Effector memory CD4-positive, alpha-beta T cell (primary cell): ENCODE results near the gene CAMSAP1.

Experiments used
- DNase-seq, 3 donors: peaks; one replicate each; pipeline ENCODE4 v3.0.0-alpha.2; 2020
- H3K27ac ChIP-seq: 2 replicates; pipeline ENCODE4 v1.7.0; 2013; ENCODE audit warnings: mild to moderate bottlenecking, low read length, moderate library complexity; ENCODE audit not compliant: insufficient read depth, poor library complexity, severe bottlenecking
- H3K27me3 ChIP-seq: replicated peaks from 2 replicates; pipeline ENCODE4 v1.7.0; 2013; ENCODE audit warnings: mild to moderate bottlenecking, low read length; ENCODE audit not compliant: insufficient read depth, control insufficient read depth, poor library complexity, severe bottlenecking
- H3K36me3 ChIP-seq: 2 replicates; pipeline ENCODE4 v1.7.0; 2013; ENCODE audit warnings: mild to moderate bottlenecking, low read length, moderate library complexity; ENCODE audit not compliant: control insufficient read depth, insufficient read depth
- H3K4me1 ChIP-seq: 2 replicates; pipeline ENCODE4 v1.7.0; 2013; ENCODE audit warnings: low read length, mild to moderate bottlenecking; ENCODE audit not compliant: control insufficient read depth, insufficient read depth, poor library complexity, severe bottlenecking
- H3K4me3 ChIP-seq: 2 replicates; pipeline ENCODE4 v1.7.0; 2013; ENCODE audit warnings: low read length, low read depth, mild to moderate bottlenecking; ENCODE audit not compliant: insufficient read depth, poor library complexity, severe bottlenecking
- H3K9me3 ChIP-seq: 2 replicates; pipeline ENCODE4 v1.7.0; 2013; ENCODE audit warnings: mild to moderate bottlenecking, low read length, moderate library complexity; ENCODE audit not compliant: control insufficient read depth

The CAMSAP1 gene

GRCh38 chr9:135770771-135771170 lies 136.6 kb downstream of the CAMSAP1 start:
- Histone ChIP-seq H3K4me3 (no peak overlapping the region), H3K27ac (no peak overlapping the region), H3K27me3 (no peaks in the 10 kb centered on the region), H3K36me3 (no peaks in the 10 kb centered on the region), H3K4me1 (no peaks in the 10 kb centered on the region), H3K9me3 (no peaks in the 10 kb centered on the region)
- no peak for DNase-seq

GRCh38 chr9:135770203-135770535 lies 137.2 kb downstream of the CAMSAP1 start:
- no peak for DNase-seq
- no peaks in the 10 kb centered on the region for H3K9me3 ChIP-seq

GRCh38 chr9:135769489-135770202 lies 137.7 kb downstream of the CAMSAP1 start:
- Histone ChIP-seq H3K27ac (no peak overlapping the region), H3K36me3 (no peaks in the 10 kb centered on the region), H3K4me1 (no peaks in the 10 kb centered on the region), H3K9me3 (no peaks in the 10 kb centered on the region), H3K27me3 (no peaks in the 10 kb centered on the region), H3K4me3 (no peak overlapping the region)
- DNase-seq = no peak

More at GRCh38 chr9:135770203-135770535, 137.2 kb downstream of the CAMSAP1 start:
- Histone ChIP-seq H3K4me1 (no peaks in the 10 kb centered on the region), H3K36me3 (no peaks in the 10 kb centered on the region), H3K4me3 (no peak overlapping the region), H3K27me3 (no peaks in the 10 kb centered on the region), H3K27ac (no peak overlapping the region)

- H3K4me3 ChIP-seq = no peak overlapping the region
- H3K9me3 ChIP-seq = no peaks in the 10 kb centered on the region
- H3K4me1 ChIP-seq = no peaks in the 10 kb centered on the region
- H3K27ac ChIP-seq = no peak overlapping the region
- H3K36me3 ChIP-seq = no peaks in the 10 kb centered on the region
- no peak for DNase-seq
- H3K27me3 ChIP-seq = no peaks in the 10 kb centered on the region
These were observed 138.7 kb downstream of the CAMSAP1 start for GRCh38 chr9:135768516-135769218.

GRCh38 chr9:135766707-135767106 lies 140.6 kb downstream of the CAMSAP1 start:
- H3K4me3 ChIP-seq = no peak overlapping the region
- H3K27me3 ChIP-seq = no peaks in the 10 kb centered on the region

GRCh38 chr9:135766251-135766650 lies 141.1 kb downstream of the CAMSAP1 start:
- H3K4me3 ChIP-seq = no peak overlapping the region
- H3K4me1 ChIP-seq = no peaks in the 10 kb centered on the region
- H3K27ac ChIP-seq = no peak overlapping the region
- no peaks in the 10 kb centered on the region for H3K9me3 ChIP-seq
- H3K36me3 ChIP-seq = no peaks in the 10 kb centered on the region
- DNase-seq = no peak
- H3K27me3 ChIP-seq = no peaks in the 10 kb centered on the region

More at GRCh38 chr9:135766707-135767106, 140.6 kb downstream of the CAMSAP1 start:
- H3K27ac ChIP-seq = no peak overlapping the region
- H3K4me1 ChIP-seq = no peaks in the 10 kb centered on the region
- H3K36me3 ChIP-seq = no peaks in the 10 kb centered on the region
- no peaks in the 10 kb centered on the region for H3K9me3 ChIP-seq
- DNase-seq = no peak

- no peaks in the 10 kb centered on the region for H3K4me1 ChIP-seq
- H3K27me3 ChIP-seq = no peaks in the 10 kb centered on the region
- no peak overlapping the region for H3K4me3 ChIP-seq
- H3K27ac ChIP-seq = no peak overlapping the region
- H3K9me3 ChIP-seq = no peaks in the 10 kb centered on the region
- DNase-seq = no peak
- H3K36me3 ChIP-seq = no peaks in the 10 kb centered on the region
These were observed 141.9 kb downstream of the CAMSAP1 start for GRCh38 chr9:135765416-135765815.

GRCh38 chr9:135764731-135765130 lies 142.6 kb downstream of the CAMSAP1 start:
- no peak for DNase-seq
- H3K4me1 ChIP-seq = no peaks in the 10 kb centered on the region
- no peaks in the 10 kb centered on the region for H3K27me3 ChIP-seq
- H3K9me3 ChIP-seq = no peaks in the 10 kb centered on the region
- H3K4me3 ChIP-seq = no peak overlapping the region
- no peaks in the 10 kb centered on the region for H3K36me3 ChIP-seq
- no peak overlapping the region for H3K27ac ChIP-seq

- H3K27ac ChIP-seq = no peak overlapping the region
- no peak for DNase-seq
- H3K9me3 ChIP-seq = no peaks in the 10 kb centered on the region
These were observed 143.5 kb downstream of the CAMSAP1 start for GRCh38 chr9:135763716-135764446.

GRCh38 chr9:135762921-135763320 lies 144.4 kb downstream of the CAMSAP1 start:
- no peaks in the 10 kb centered on the region for H3K9me3 ChIP-seq
- no peak for DNase-seq
- H3K4me3 ChIP-seq = no peak overlapping the region
- no peak overlapping the region for H3K27ac ChIP-seq
- no peaks in the 10 kb centered on the region for H3K36me3 ChIP-seq
- H3K27me3 ChIP-seq = no peaks in the 10 kb centered on the region
- no peaks in the 10 kb centered on the region for H3K4me1 ChIP-seq

More at GRCh38 chr9:135763716-135764446, 143.5 kb downstream of the CAMSAP1 start:
- H3K4me1 ChIP-seq = no peaks in the 10 kb centered on the region
- no peaks in the 10 kb centered on the region for H3K36me3 ChIP-seq
- no peaks in the 10 kb centered on the region for H3K27me3 ChIP-seq
- no peak overlapping the region for H3K4me3 ChIP-seq
